HUES6 (cell line): ENCODE measurements around the gene NR1D1.
A peak's percentile ranks its signal among the peaks of the same experiment; 100 is the strongest.
"Not testable (repeated sequence)": the region's sequence is repeated elsewhere in the genome, so short reads cannot be mapped to it uniquely, and the experiment has no call there.

Experiments used
- H3K27ac ChIP-seq: 2 replicates; pipeline ENCODE4 v1.7.0; 2013; ENCODE audit warnings: low read depth, mild to moderate bottlenecking, low read length, inconsistent platforms
- H3K27me3 ChIP-seq: 2 replicates; pipeline ENCODE4 v1.6.1; 2013; ENCODE audit warnings: low read length; ENCODE audit not compliant: control insufficient read depth, insufficient read depth
- H3K36me3 ChIP-seq: 2 replicates; pipeline ENCODE4 v1.6.1; 2013; ENCODE audit warnings: low read length; ENCODE audit not compliant: control insufficient read depth, insufficient read depth
- H3K4me1 ChIP-seq: 2 replicates; pipeline ENCODE4 v1.6.1; 2013; ENCODE audit warnings: low read length; ENCODE audit not compliant: control insufficient read depth, insufficient read depth
- H3K4me3 ChIP-seq: 2 replicates; pipeline ENCODE4 v1.5.1; 2013; ENCODE audit warnings: low read depth, low read length
- H3K9ac ChIP-seq: one replicate; pipeline ENCODE4 v1.6.1; 2013; ENCODE audit warnings: mild to moderate bottlenecking, low read length
- H3K9me3 ChIP-seq: 2 replicates; pipeline ENCODE4 v1.6.1; 2013; ENCODE audit warnings: low read depth, low read length; ENCODE audit not compliant: control insufficient read depth, insufficient read depth

The NR1D1 gene

GRCh38 chr17:40100419-40100668 lies at the start of gene NR1D1:
Gene NR1D1 (minus strand): TSS chr17:40100589. CDS start chr17:40100094, 495 bp downstream.
- H3K9me3 ChIP-seq, result no peaks in the 10 kb centered on the region
- H3K27me3 ChIP-seq, result peaks cover 12% of the 10 kb centered on the region
- H3K36me3 ChIP-seq, result peaks cover 19% of the 10 kb centered on the region
- H3K4me3 ChIP-seq, result peak within 1 kb of the TSS; percentile 67
- H3K9ac ChIP-seq, result peak within 1 kb of the TSS; percentile 48
- no peak within 1 kb of the TSS for H3K27ac ChIP-seq
- peaks cover 49% of the 10 kb centered on the region for H3K4me1 ChIP-seq

- H3K27ac ChIP-seq, result no peak overlapping the region
- no peak overlapping the region for H3K4me3 ChIP-seq
- no peaks in the 10 kb centered on the region for H3K27me3 ChIP-seq
- no peaks in the 10 kb centered on the region for H3K9me3 ChIP-seq
- H3K36me3 ChIP-seq, result peaks cover 69% of the 10 kb centered on the region
- H3K4me1 ChIP-seq, result no peaks in the 10 kb centered on the region
- no peak overlapping the region for H3K9ac ChIP-seq
Observed at GRCh38 chr17:40148527-40148926, 48.1 kb upstream of the NR1D1 start.

DNA sequence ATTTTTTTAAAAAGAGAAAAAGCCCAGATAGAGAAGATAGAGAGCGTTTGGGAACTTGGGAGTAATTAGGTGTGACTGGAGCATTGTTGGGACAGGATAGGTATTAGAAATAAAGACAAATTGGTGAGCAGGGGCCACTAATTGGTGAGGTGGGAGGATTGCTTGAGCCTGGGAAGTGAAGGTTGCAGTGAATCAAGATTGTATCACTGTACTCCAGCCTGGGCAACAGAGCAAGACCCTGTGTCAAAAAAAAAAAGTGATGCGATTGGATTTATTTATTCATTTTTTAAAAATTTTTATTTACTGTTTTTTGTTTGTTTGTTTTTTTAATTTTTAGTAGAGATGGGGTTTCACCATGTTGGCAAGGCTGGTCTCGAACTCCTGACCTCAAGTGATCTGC lies 45.1 kb upstream of the NR1D1 start:
- H3K4me3 ChIP-seq, result no peak overlapping the region
- H3K9ac ChIP-seq, result no peak overlapping the region
- no peak overlapping the region for H3K27ac ChIP-seq
- H3K4me1 ChIP-seq, result peaks cover 3% of the 10 kb centered on the region; the same call in 1 of the 2 replicates
- no peaks in the 10 kb centered on the region for H3K27me3 ChIP-seq
- no peaks in the 10 kb centered on the region for H3K9me3 ChIP-seq
- H3K36me3 ChIP-seq, result peaks cover 64% of the 10 kb centered on the region

- not testable (repeated sequence) for H3K27ac ChIP-seq, H3K4me3 ChIP-seq, H3K9ac ChIP-seq, H3K27me3 ChIP-seq, H3K9me3 ChIP-seq
- Histone ChIP-seq H3K4me1 (peaks cover 11% of the 10 kb centered on the region), H3K36me3 (peaks cover 42% of the 10 kb centered on the region)
Observed at GRCh38 chr17:40143166-40143565, 42.8 kb upstream of the NR1D1 start.

- Histone ChIP-seq H3K27ac (peak overlapping the region; percentile 85), H3K4me3 (peak overlapping the region; percentile 92), H3K4me1 (peaks cover 11% of the 10 kb centered on the region), H3K9me3 (no peaks in the 10 kb centered on the region), H3K36me3 (peaks cover 54% of the 10 kb centered on the region), H3K27me3 (no peaks in the 10 kb centered on the region), H3K9ac (peak overlapping the region; percentile 98)
Observed at GRCh38 chr17:40139566-40140058, 39.2 kb upstream of the NR1D1 start.

DNA sequence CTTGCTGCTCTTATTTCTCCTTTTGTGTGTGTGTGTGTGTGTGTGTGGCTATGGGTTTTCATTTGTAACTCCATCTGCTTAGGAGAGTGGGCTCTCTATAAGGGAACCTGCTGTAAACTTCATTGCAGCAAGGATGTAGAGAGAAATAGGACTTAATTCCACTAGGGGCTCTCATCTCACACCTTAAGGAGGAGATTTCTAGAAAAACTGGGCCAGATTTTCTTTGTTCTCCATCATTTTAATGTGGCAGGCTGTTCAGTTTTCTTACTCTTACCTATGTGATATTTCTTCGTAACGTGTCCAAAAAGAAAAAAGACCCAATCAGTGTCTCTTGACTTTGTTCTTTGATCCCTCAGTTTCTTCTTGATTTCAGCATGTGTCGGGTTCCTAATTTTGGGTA lies 35.4 kb upstream of the NR1D1 start:
- no peaks in the 10 kb centered on the region for H3K27me3 ChIP-seq
- H3K4me3 ChIP-seq, result no peak overlapping the region
- no peaks in the 10 kb centered on the region for H3K9me3 ChIP-seq
- no peak overlapping the region for H3K27ac ChIP-seq
- H3K4me1 ChIP-seq, result peaks cover 7% of the 10 kb centered on the region
- H3K9ac ChIP-seq, result no peak overlapping the region
- H3K36me3 ChIP-seq, result peaks cover 70% of the 10 kb centered on the region

DNA sequence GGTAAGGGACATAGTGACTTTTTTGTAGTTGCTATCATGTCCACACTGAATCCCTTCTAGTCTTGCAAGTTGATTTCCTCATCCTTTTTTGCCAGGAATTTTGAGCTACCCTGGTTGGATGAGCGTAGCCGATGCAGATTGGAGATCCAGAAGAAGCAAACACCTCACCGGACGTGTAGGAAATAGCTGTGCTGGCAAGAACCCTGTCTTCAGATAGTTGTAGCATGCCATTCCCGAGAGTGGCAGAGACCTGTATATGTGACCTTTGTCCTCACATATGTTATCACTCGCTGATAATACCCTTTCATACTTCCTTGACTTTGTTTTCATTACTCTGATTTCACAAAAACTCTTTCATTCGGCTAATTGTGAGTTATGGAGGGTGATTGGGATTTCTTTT lies 33.8 kb upstream of the NR1D1 start:
- Histone ChIP-seq H3K36me3 (peaks cover 87% of the 10 kb centered on the region), H3K27ac (no peak overlapping the region)

GRCh38 chr17:40130352-40131042 lies 30.1 kb upstream of the NR1D1 start:
- H3K27me3 ChIP-seq, result no peaks in the 10 kb centered on the region
- no peak overlapping the region for H3K9ac ChIP-seq
- H3K4me1 ChIP-seq, result no peaks in the 10 kb centered on the region
- H3K9me3 ChIP-seq, result no peaks in the 10 kb centered on the region
- peaks cover 92% of the 10 kb centered on the region for H3K36me3 ChIP-seq
- H3K27ac ChIP-seq, result no peak overlapping the region
- no peak overlapping the region for H3K4me3 ChIP-seq

More for the DNA sequence above, 33.8 kb upstream of the NR1D1 start:
- H3K27me3 ChIP-seq, result no peaks in the 10 kb centered on the region
- peaks cover 3% of the 10 kb centered on the region for H3K4me1 ChIP-seq
- H3K9ac ChIP-seq, result no peak overlapping the region
- H3K4me3 ChIP-seq, result no peak overlapping the region
- no peaks in the 10 kb centered on the region for H3K9me3 ChIP-seq

DNA sequence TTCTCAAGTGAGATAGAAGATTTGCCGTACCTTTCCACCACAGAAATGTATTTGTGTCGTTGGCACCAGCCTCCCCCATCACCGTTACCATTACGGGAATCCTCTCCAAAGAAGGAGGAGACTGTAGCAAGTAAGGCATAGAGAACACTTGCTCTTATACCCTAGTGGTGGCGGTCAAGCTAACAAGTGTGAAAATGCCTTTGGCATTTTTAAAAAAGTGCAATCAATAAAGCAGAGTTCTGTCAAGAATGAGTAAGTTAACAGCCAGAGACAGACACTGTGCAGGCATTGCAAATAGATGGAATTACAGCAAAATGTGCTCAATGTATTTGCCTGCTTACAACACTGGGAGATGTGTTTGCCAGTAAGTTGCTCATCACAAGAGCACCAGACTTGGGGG lies 29.1 kb upstream of the NR1D1 start:
- Histone ChIP-seq H3K36me3 (peaks cover 82% of the 10 kb centered on the region), H3K4me1 (0 out of 2 replicates have a peak, but pooled peaks cover 1% of the 10 kb centered on the region), H3K27ac (no peak overlapping the region), H3K9ac (no peak overlapping the region), H3K4me3 (no peak overlapping the region), H3K9me3 (no peaks in the 10 kb centered on the region), H3K27me3 (no peaks in the 10 kb centered on the region)

DNA sequence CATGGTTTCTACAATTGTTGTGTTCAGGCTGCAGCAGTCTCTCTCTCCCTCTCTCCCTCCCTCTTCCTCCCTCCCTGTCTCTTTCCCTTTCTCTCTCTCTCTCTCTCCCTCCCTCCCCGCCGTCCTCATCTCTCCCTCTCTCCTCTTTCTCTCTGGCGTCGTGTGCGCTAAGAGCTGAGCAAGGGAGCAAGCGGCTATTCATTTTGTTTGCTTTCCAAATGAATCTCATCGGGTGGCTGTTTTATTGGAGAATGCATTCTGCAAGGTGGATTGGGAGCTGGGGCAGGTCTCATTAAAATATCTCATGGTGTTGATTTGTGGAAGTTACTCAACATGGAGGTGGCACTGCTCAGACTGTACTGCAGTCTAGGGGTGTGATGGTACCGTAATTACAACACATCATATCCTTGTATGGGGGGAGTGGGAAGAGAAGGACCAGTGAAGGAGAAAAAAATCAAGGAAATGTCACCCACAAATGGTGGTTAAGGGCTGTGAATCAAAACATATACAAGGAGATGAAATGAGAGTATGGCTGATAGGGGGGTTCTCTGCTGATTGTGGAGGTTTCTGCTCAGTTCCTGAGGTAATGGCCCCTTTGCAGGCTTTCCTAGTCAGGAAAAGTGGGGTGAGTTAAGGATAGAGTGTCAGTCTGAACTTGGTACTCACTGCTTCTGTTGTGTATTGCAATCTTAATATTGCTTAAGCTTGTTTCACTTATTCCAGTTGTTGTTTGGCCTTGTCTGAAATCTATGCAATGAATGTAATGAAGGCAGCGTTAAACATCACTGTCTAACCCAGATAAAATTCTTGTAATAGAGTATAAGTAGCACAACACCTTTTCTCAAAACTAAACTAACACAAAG lies 24.1 kb upstream of the NR1D1 start:
- peaks cover 8% of the 10 kb centered on the region; the same call in 1 of the 2 replicates for H3K4me1 ChIP-seq
- no peaks in the 10 kb centered on the region for H3K27me3 ChIP-seq
- H3K27ac ChIP-seq, result no peak overlapping the region
- no peaks in the 10 kb centered on the region for H3K9me3 ChIP-seq
- H3K4me3 ChIP-seq, result peak overlapping the region; percentile 78
- peak overlapping the region; percentile 21 for H3K9ac ChIP-seq
- peaks cover 32% of the 10 kb centered on the region for H3K36me3 ChIP-seq

GRCh38 chr17:40123811-40124114 lies 23.4 kb upstream of the NR1D1 start:
- Histone ChIP-seq H3K9ac (peak overlapping the region; percentile 84), H3K27me3 (no peaks in the 10 kb centered on the region), H3K9me3 (no peaks in the 10 kb centered on the region), H3K4me1 (peaks cover 8% of the 10 kb centered on the region; the same call in 1 of the 2 replicates), H3K27ac (no peak overlapping the region), H3K4me3 (peak overlapping the region; percentile 78), H3K36me3 (peaks cover 25% of the 10 kb centered on the region)
